SK-N-MC (cell line): ENCODE results near the gene ANKRD11.

Experiments used
- EZH2 ChIP-seq: fragments of 200-600 bp; sonication (generic); IDR thresholded peaks from one replicate; pipeline ENCODE4 v1.6.1; 2017; ENCODE audit warnings: antibody characterized with exemption
- POLR2AphosphoS5 ChIP-seq: IDR thresholded peaks from 2 replicates; pipeline ENCODE4 v1.6.1; 2012; ENCODE audit warnings: mild to moderate bottlenecking, low read depth, low read length, borderline replicate concordance

- TF ChIP-seq EZH2 (no peak), POLR2AphosphoS5 (no peak)
Measured at GRCh38 chr16:89270666-89271345, 219.6 kb downstream of the ANKRD11 start.
